PC-3 (cell line): ENCODE data around the gene RASL10B.

Source experiments
- EZH2 ChIP-seq: fragments of 300-600 bp; sonication (generic); IDR thresholded peaks from one replicate; pipeline ENCODE4 v1.6.1; 2017; ENCODE audit warnings: antibody characterized with exemption, mild to moderate bottlenecking, low read length; ENCODE audit not compliant: unreplicated experiment
- EZH2phosphoT487 ChIP-seq: fragments of 300-600 bp; sonication (generic); IDR thresholded peaks from 2 replicates; pipeline ENCODE4 v1.6.1; 2018; ENCODE audit warnings: mild to moderate bottlenecking, antibody characterized with exemption, low read length, borderline replicate concordance
- TF ChIP-seq, protein P1 (sequence below): fragments of 300-600 bp; sonication (generic); conservative IDR thresholded peaks from 2 replicates; pipeline ENCODE4 v1.5.1; 2017; ENCODE audit warnings: antibody characterized with exemption, low read depth, mild to moderate bottlenecking, low read length

DNA sequence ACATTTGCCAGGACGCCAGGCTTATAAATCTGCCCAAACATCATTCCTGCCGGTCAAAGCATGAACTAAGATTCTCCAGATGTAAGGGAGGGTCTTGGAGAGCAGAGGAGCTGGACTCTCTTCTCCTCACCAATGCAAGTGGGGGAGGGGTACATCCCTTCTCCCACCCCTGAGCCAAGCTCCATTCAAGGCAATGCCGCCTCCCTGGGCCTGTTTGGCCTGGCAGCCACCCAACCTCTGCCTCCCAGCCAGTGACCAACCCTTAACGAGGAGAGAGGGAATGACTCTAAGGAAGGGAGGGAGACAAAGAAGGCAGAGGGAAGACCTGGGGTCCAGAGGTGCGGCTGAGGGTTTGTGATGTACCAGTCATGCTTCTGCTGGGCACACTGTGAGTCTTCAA, 43.1 kb downstream of the RASL10B start:
- TF ChIP-seq EZH2: no peak
- TF ChIP-seq, protein P1, sequence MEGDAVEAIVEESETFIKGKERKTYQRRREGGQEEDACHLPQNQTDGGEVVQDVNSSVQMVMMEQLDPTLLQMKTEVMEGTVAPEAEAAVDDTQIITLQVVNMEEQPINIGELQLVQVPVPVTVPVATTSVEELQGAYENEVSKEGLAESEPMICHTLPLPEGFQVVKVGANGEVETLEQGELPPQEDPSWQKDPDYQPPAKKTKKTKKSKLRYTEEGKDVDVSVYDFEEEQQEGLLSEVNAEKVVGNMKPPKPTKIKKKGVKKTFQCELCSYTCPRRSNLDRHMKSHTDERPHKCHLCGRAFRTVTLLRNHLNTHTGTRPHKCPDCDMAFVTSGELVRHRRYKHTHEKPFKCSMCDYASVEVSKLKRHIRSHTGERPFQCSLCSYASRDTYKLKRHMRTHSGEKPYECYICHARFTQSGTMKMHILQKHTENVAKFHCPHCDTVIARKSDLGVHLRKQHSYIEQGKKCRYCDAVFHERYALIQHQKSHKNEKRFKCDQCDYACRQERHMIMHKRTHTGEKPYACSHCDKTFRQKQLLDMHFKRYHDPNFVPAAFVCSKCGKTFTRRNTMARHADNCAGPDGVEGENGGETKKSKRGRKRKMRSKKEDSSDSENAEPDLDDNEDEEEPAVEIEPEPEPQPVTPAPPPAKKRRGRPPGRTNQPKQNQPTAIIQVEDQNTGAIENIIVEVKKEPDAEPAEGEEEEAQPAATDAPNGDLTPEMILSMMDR: no peak
- no peak for TF ChIP-seq EZH2phosphoT487
